GM23338 (cell line): ENCODE measurements around the gene MAOB. TPM values are rescaled to one million over a fixed set of nuclear protein-coding genes. Genes with fewer than 3 reads are reported as not detected.

Source experiments
- CREB1 ChIP-seq: fragments of 250-450 bp; sonication (Bioruptor Pico); IDR thresholded peaks from 2 replicates; pipeline ENCODE4 v1.5.0; 2020; ENCODE audit warnings: low read depth, mild to moderate bottlenecking, moderate library complexity
- EZH2 ChIP-seq: fragments of 200-600 bp; sonication (generic); IDR thresholded peaks from one replicate; pipeline ENCODE4 v1.8.0; 2017; ENCODE audit warnings: antibody characterized with exemption, mild to moderate bottlenecking, low read depth; ENCODE audit not compliant: unreplicated experiment
- JUNB ChIP-seq: IDR thresholded peaks from one replicate; pipeline ENCODE4 v1.6.1; 2016; ENCODE audit warnings: antibody characterized with exemption; ENCODE audit not compliant: unreplicated experiment
- NANOG ChIP-seq: IDR thresholded peaks from 2 replicates; pipeline ENCODE4 v1.6.1; 2016; ENCODE audit warnings: antibody characterized with exemption, borderline replicate concordance
- POLR2AphosphoS5 ChIP-seq: IDR thresholded peaks from 2 replicates; pipeline ENCODE4 v1.6.1; 2016; ENCODE audit warnings: antibody characterized with exemption, low read depth
- STAT1 ChIP-seq: IDR thresholded peaks from one replicate; pipeline ENCODE4 v1.6.1; 2016; ENCODE audit warnings: antibody characterized with exemption; ENCODE audit not compliant: unreplicated experiment
- ZNF114 ChIP-seq: fragments of 250-450 bp; sonication (Bioruptor Pico); IDR thresholded peaks from 2 replicates; pipeline ENCODE4 v1.5.0; 2020; ENCODE audit warnings: mild to moderate bottlenecking, moderate library complexity
- ZNF331 ChIP-seq: fragments of 250-450 bp; sonication (Bioruptor Pico); IDR thresholded peaks from 2 replicates; pipeline ENCODE4 v1.5.0; 2020; ENCODE audit warnings: low read depth, mild to moderate bottlenecking, moderate library complexity
- polyA plus RNA-seq: library from polyadenylated mRNA; unstranded; fragments of >200 nt; fragmentation: Nextera tagmentation; extraction: Ambion mirVana; gene quantifications from 2 replicates; pipeline ENCODE4 v1.2.1, GENCODE V29; 2016
- total RNA-seq: library from RNA; depleted of rRNA; stranded (reverse); fragments of >200 nt; shearing (Covaris generic); gene quantifications from 2 replicates; pipeline ENCODE4 v1.2.3, GENCODE V29; 2014
- TF ChIP-seq, protein P1 (sequence below): fragments of 250-450 bp; sonication (Bioruptor Pico); IDR thresholded peaks from 2 replicates; pipeline ENCODE4 v1.5.0; 2020; ENCODE audit warnings: mild to moderate bottlenecking, moderate library complexity
- TF ChIP-seq, protein P2 (sequence below): IDR thresholded peaks from 2 replicates; pipeline ENCODE4 v1.6.1; 2016; ENCODE audit warnings: antibody characterized with exemption
- TF ChIP-seq, protein P3 (sequence below), 2 experiments: fragments of 200-600 bp in 1 of 2; sonication (generic) in 1 of 2; conservative IDR thresholded peaks; 2 replicates each; pipeline versions ENCODE4 v1.5.1 to v1.6.1; 2016 to 2017; ENCODE audit warnings: antibody characterized with exemption in 2 of 2, low read depth in 2 of 2, mild to moderate bottlenecking in 2 of 2, moderate library complexity in 1 of 2

MAOB gene
- total and polyA plus RNA-seq, 2 experiments from 2014 or later = 1.0 to 1.3 TPM

DNA sequence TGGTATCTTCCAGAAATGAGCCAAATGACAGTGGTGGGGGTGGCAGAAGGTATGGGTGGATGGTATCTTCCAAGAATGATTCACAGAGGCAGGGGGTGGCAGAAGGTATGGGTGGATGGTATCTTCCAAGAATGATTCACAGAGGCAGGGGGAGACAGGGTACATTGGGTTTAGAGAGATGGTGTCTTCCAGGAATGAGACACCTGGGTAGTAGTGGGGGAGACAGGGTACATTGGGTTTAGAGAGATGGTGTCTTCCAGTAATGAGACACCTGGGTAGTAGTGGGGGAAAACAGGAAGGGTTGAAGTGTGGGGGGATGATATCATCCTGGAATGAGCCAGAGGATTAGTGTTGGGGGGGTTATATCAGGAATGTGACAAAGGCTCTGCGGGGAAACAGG lies 164.2 kb downstream of the MAOB start (continued):
- TF ChIP-seq, protein P1, sequence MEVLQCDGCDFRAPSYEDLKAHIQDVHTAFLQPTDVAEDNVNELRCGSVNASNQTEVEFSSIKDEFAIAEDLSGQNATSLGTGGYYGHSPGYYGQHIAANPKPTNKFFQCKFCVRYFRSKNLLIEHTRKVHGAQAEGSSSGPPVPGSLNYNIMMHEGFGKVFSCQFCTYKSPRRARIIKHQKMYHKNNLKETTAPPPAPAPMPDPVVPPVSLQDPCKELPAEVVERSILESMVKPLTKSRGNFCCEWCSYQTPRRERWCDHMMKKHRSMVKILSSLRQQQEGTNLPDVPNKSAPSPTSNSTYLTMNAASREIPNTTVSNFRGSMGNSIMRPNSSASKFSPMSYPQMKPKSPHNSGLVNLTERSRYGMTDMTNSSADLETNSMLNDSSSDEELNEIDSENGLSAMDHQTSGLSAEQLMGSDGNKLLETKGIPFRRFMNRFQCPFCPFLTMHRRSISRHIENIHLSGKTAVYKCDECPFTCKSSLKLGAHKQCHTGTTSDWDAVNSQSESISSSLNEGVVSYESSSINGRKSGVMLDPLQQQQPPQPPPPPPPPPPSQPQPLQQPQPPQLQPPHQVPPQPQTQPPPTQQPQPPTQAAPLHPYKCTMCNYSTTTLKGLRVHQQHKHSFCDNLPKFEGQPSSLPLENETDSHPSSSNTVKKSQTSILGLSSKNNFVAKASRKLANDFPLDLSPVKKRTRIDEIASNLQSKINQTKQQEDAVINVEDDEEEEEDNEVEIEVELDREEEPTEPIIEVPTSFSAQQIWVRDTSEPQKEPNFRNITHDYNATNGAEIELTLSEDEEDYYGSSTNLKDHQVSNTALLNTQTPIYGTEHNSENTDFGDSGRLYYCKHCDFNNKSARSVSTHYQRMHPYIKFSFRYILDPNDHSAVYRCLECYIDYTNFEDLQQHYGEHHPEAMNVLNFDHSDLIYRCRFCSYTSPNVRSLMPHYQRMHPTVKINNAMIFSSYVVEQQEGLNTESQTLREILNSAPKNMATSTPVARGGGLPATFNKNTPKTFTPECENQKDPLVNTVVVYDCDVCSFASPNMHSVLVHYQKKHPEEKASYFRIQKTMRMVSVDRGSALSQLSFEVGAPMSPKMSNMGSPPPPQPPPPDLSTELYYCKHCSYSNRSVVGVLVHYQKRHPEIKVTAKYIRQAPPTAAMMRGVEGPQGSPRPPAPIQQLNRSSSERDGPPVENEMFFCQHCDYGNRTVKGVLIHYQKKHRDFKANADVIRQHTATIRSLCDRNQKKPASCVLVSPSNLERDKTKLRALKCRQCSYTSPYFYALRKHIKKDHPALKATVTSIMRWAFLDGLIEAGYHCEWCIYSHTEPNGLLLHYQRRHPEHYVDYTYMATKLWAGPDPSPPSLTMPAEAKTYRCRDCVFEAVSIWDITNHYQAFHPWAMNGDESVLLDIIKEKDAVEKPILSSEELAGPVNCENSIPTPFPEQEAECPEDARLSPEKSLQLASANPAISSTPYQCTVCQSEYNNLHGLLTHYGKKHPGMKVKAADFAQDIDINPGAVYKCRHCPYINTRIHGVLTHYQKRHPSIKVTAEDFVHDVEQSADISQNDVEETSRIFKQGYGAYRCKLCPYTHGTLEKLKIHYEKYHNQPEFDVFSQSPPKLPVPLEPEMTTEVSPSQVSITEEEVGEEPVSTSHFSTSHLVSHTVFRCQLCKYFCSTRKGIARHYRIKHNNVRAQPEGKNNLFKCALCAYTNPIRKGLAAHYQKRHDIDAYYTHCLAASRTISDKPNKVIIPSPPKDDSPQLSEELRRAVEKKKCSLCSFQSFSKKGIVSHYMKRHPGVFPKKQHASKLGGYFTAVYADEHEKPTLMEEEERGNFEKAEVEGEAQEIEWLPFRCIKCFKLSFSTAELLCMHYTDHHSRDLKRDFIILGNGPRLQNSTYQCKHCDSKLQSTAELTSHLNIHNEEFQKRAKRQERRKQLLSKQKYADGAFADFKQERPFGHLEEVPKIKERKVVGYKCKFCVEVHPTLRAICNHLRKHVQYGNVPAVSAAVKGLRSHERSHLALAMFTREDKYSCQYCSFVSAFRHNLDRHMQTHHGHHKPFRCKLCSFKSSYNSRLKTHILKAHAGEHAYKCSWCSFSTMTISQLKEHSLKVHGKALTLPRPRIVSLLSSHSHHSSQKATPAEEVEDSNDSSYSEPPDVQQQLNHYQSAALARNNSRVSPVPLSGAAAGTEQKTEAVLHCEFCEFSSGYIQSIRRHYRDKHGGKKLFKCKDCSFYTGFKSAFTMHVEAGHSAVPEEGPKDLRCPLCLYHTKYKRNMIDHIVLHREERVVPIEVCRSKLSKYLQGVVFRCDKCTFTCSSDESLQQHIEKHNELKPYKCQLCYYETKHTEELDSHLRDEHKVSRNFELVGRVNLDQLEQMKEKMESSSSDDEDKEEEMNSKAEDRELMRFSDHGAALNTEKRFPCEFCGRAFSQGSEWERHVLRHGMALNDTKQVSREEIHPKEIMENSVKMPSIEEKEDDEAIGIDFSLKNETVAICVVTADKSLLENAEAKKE (CRISPR knock-in tag) = no peak
- TF ChIP-seq POLR2AphosphoS5 (no peak), NANOG (no peak), STAT1 (no peak), EZH2 (no peak), ZNF114 (CRISPR knock-in tag) (no peak), CREB1 (CRISPR knock-in tag) (no peak), ZNF331 (CRISPR knock-in tag) (no peak), JUNB (no peak)
- TF ChIP-seq, protein P2, sequence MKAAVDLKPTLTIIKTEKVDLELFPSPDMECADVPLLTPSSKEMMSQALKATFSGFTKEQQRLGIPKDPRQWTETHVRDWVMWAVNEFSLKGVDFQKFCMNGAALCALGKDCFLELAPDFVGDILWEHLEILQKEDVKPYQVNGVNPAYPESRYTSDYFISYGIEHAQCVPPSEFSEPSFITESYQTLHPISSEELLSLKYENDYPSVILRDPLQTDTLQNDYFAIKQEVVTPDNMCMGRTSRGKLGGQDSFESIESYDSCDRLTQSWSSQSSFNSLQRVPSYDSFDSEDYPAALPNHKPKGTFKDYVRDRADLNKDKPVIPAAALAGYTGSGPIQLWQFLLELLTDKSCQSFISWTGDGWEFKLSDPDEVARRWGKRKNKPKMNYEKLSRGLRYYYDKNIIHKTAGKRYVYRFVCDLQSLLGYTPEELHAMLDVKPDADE = no peak
- TF ChIP-seq, protein P3, sequence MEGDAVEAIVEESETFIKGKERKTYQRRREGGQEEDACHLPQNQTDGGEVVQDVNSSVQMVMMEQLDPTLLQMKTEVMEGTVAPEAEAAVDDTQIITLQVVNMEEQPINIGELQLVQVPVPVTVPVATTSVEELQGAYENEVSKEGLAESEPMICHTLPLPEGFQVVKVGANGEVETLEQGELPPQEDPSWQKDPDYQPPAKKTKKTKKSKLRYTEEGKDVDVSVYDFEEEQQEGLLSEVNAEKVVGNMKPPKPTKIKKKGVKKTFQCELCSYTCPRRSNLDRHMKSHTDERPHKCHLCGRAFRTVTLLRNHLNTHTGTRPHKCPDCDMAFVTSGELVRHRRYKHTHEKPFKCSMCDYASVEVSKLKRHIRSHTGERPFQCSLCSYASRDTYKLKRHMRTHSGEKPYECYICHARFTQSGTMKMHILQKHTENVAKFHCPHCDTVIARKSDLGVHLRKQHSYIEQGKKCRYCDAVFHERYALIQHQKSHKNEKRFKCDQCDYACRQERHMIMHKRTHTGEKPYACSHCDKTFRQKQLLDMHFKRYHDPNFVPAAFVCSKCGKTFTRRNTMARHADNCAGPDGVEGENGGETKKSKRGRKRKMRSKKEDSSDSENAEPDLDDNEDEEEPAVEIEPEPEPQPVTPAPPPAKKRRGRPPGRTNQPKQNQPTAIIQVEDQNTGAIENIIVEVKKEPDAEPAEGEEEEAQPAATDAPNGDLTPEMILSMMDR (conservative IDR thresholded peaks at IDR 0.05; ENCODE audit: low read depth in 2 of 2) = no peak
